ENCODE measurements around the gene PPP2R5C.

The PPP2R5C gene

GRCh38 chr14:101950100-101950499, 188.6 kb downstream of the PPP2R5C start:
- DNase-seq (ENCODE audit: low read depth), result no peak

GRCh38 chr14:101950516-101951215, 189.2 kb downstream of the PPP2R5C start:
- DNase-seq (ENCODE audit: low read depth), result no peak

GRCh38 chr14:101953151-101953550, 191.6 kb downstream of the PPP2R5C start:
- no peak for DNase-seq (ENCODE audit: low read depth)

- DNase-seq (ENCODE audit: low read depth), result no peak
Observed at GRCh38 chr14:101954501-101954900, 193.0 kb downstream of the PPP2R5C start.

GRCh38 chr14:101955695-101956161, 194.2 kb downstream of the PPP2R5C start:
- DNase-seq (ENCODE audit: low read depth), result no peak

- DNase-seq (ENCODE audit: low read depth), result no peak
Observed at GRCh38 chr14:101956179-101956885, 194.8 kb downstream of the PPP2R5C start.

GRCh38 chr14:101957406-101958234, 196.1 kb downstream of the PPP2R5C start:
- no peak for DNase-seq (ENCODE audit: low read depth)

- DNase-seq (ENCODE audit: low read depth), result no peak
Observed at GRCh38 chr14:101958418-101959180, 197.1 kb downstream of the PPP2R5C start.

- no peak for DNase-seq (ENCODE audit: low read depth)
Observed at GRCh38 chr14:101959277-101959676, 197.8 kb downstream of the PPP2R5C start.

- DNase-seq (ENCODE audit: low read depth), result no peak
Observed at GRCh38 chr14:101960225-101960624, 198.7 kb downstream of the PPP2R5C start.

GRCh38 chr14:101961011-101961721, 199.7 kb downstream of the PPP2R5C start:
- peak; percentile 50 for DNase-seq (ENCODE audit: low read depth)

- DNase-seq (ENCODE audit: low read depth), result no peak
Observed at GRCh38 chr14:101961746-101962502, 200.4 kb downstream of the PPP2R5C start.

- DNase-seq (ENCODE audit: low read depth), result no peak
Observed at GRCh38 chr14:101962503-101962874, 201.0 kb downstream of the PPP2R5C start.

- no peak for DNase-seq (ENCODE audit: low read depth)
Observed at GRCh38 chr14:101963052-101963451, 201.5 kb downstream of the PPP2R5C start.

GRCh38 chr14:101963656-101964296, 202.3 kb downstream of the PPP2R5C start:
- no peak for DNase-seq (ENCODE audit: low read depth)

GRCh38 chr14:101964297-101965180, 203.0 kb downstream of the PPP2R5C start, which contains the start of gene DYNC1H1:
TSS of gene DYNC1H1 (plus strand) at chr14:101964573. CDS start at chr14:101964692, 119 bp downstream.
- peak; percentile 85 for DNase-seq (ENCODE audit: low read depth)

GRCh38 chr14:101965181-101965544, 203.7 kb downstream of the PPP2R5C start:
- peak; percentile 38 for DNase-seq (ENCODE audit: low read depth)

GRCh38 chr14:101965770-101966722, 204.5 kb downstream of the PPP2R5C start:
- no peak for DNase-seq (ENCODE audit: low read depth)
